K562 (cell line): ENCODE data around the gene AFG1L. TPM values are rescaled to one million over a fixed set of nuclear protein-coding genes. Genes with fewer than 3 reads are reported as not detected.

ENCODE experiments used
- CBX3 ChIP-seq, 2 experiments: IDR thresholded peaks; 1 replicate in 1 of 2; 2 replicates in 1 of 2; pipeline ENCODE4 v1.6.1; 2012; ENCODE audit warnings: inconsistent platforms in 2 of 2, low read length in 2 of 2, borderline replicate concordance in 1 of 2, control low read depth in 1 of 2
- CCAR2 ChIP-seq: fragments of 200-400 bp; formaldehyde crosslinking; IDR thresholded peaks from 2 replicates; pipeline ENCODE4 v1.6.1; 2017; ENCODE audit warnings: mild to moderate bottlenecking, low read depth, low read length
- DDX20 ChIP-seq: fragments of 450-650 bp; IDR thresholded peaks from 2 replicates; pipeline ENCODE4 v1.6.1; 2016; ENCODE audit warnings: missing genetic modification characterization, low read depth, mild to moderate bottlenecking, missing compliant biosample characterization, moderate library complexity
- ESRRA ChIP-seq: fragments of 450-650 bp; IDR thresholded peaks from 2 replicates; pipeline ENCODE4 v1.6.1; 2014; ENCODE audit warnings: low read depth, mild to moderate bottlenecking, moderate library complexity, borderline replicate concordance
- FOXA1 ChIP-seq: fragments of 450-650 bp; IDR thresholded peaks from 2 replicates; pipeline ENCODE4 v1.6.1; 2016; ENCODE audit warnings: mild to moderate bottlenecking, borderline replicate concordance
- FOXK2 ChIP-seq, 2 experiments: fragments of 450-650 bp; IDR thresholded peaks in 1 of 2; conservative IDR thresholded peaks in 1 of 2; 2 replicates each; pipeline ENCODE4 v1.6.1; 2016; ENCODE audit warnings: low read depth in 2 of 2, mild to moderate bottlenecking in 1 of 2
- GABPB1 ChIP-seq: sonication (generic); formaldehyde crosslinking; IDR thresholded peaks from 2 replicates; pipeline ENCODE4 v1.8.0; 2022; ENCODE audit warnings: mild to moderate bottlenecking, missing genetic modification reagents
- HES1 ChIP-seq: fragments of 450-650 bp; IDR thresholded peaks from 2 replicates; pipeline ENCODE4 v1.6.1; 2016; ENCODE audit warnings: low read depth, mild to moderate bottlenecking, moderate library complexity
- KDM2B ChIP-seq: fragments of 250-450 bp; sonication (Bioruptor Pico); IDR thresholded peaks from 2 replicates; pipeline ENCODE4 v1.8.0; 2021; ENCODE audit warnings: mild to moderate bottlenecking, moderate library complexity
- KLF1 ChIP-seq: fragments of 450-650 bp; IDR thresholded peaks from 2 replicates; pipeline ENCODE4 v1.6.1; 2016; ENCODE audit warnings: missing genetic modification characterization, missing compliant biosample characterization
- L3MBTL2 ChIP-seq: fragments of 450-650 bp; IDR thresholded peaks from 2 replicates; pipeline ENCODE4 v1.6.1; 2016; ENCODE audit warnings: mild to moderate bottlenecking, moderate library complexity
- MCM5 ChIP-seq: fragments of 450-650 bp; IDR thresholded peaks from 2 replicates; pipeline ENCODE4 v1.6.1; 2016; ENCODE audit warnings: low read depth
- MNT ChIP-seq, 2 experiments: fragments of 450-650 bp; conservative IDR thresholded peaks; 2 replicates each; pipeline ENCODE4 v1.6.1; 2017; ENCODE audit warnings: mild to moderate bottlenecking in 2 of 2, moderate library complexity in 2 of 2
- NFE2 ChIP-seq: IDR thresholded peaks from 2 replicates; pipeline ENCODE4 v1.6.1; 2014; ENCODE audit warnings: antibody characterized with exemption, low read depth
- NR2C2 ChIP-seq, 2 experiments: fragments of 200-800 bp in 1 of 2; sonication (Bioruptor generic) in 1 of 2; sonication (generic) in 1 of 2; formaldehyde crosslinking in 1 of 2; IDR thresholded peaks; 2 replicates each; pipeline versions ENCODE4 v1.6.1 to v1.8.0; 2016 to 2022; ENCODE audit warnings: mild to moderate bottlenecking in 1 of 2, missing compliant biosample characterization in 1 of 2, missing genetic modification characterization in 1 of 2, missing genetic modification reagents in 1 of 2
- PTTG1 ChIP-seq: fragments of 450-650 bp; IDR thresholded peaks from 2 replicates; pipeline ENCODE4 v1.6.1; 2016; ENCODE audit warnings: low read depth, mild to moderate bottlenecking, missing genetic modification characterization, missing compliant biosample characterization
- SETDB1 ChIP-seq: IDR thresholded peaks from one replicate; pipeline ENCODE4 v1.6.1; 2012; ENCODE audit warnings: low read length, control low read depth, inconsistent platforms
- SRF ChIP-seq, 2 experiments: fragments of 250-450, 450-650 bp in 1 of 2; sonication (Bioruptor Pico) in 1 of 2; sonication (generic) in 1 of 2; formaldehyde crosslinking; IDR thresholded peaks; 2 replicates each; pipeline versions ENCODE4 v1.5.0 to v1.5.1; 2020 to 2022; ENCODE audit warnings: mild to moderate bottlenecking in 1 of 2, missing genetic modification reagents in 1 of 2
- UBTF ChIP-seq, 2 experiments: IDR thresholded peaks; 2 replicates each; pipeline ENCODE4 v1.6.1; 2012; ENCODE audit warnings: improper control_type of control experiment in 2 of 2, low read depth in 2 of 2, low read length in 2 of 2, borderline replicate concordance in 1 of 2
- USF1 ChIP-seq: sonication (generic); formaldehyde crosslinking; IDR thresholded peaks from 2 replicates; pipeline ENCODE4 v1.9.0; 2022; ENCODE audit warnings: mild to moderate bottlenecking, missing genetic modification reagents
- ZSCAN32 ChIP-seq: fragments of 450-650 bp; formaldehyde crosslinking; IDR thresholded peaks from 2 replicates; pipeline ENCODE4 v1.4.0; 2020; ENCODE audit warnings: mild to moderate bottlenecking, moderate library complexity
- polyA plus RNA-seq, 8 experiments: library from polyadenylated mRNA; depleted of rRNA in 4 of 8; stranded (reverse) in 5 of 8; unstranded in 3 of 8; fragments of >200 nt; fragmentation: Nextera tagmentation in 2 of 8; fragmentation: Illumina TruSeq in 1 of 8; extraction: Ambion mirVana in 2 of 8; extraction: Trizol in 1 of 8; gene quantifications; 2 replicates each; pipeline versions ENCODE4 v1.2.1 to v1.2.3, GENCODE V29; 2011 to 2014; ENCODE audit warnings: inconsistent platforms in 1 of 8, missing spikeins in 1 of 8
- total RNA-seq, 7 experiments: library from RNA; depleted of rRNA in 6 of 7; stranded (reverse); fragments of >200 nt in 6 of 7; fragmentation: Illumina TruSeq in 2 of 7; extraction: Trizol in 2 of 7; gene quantifications; 2 replicates each; pipeline versions ENCODE4 v1.2.1 to v1.2.3, GENCODE V29; 2011 to 2021; ENCODE audit warnings: low replicate concordance in 1 of 7
- TF ChIP-seq, protein P1 (sequence below): fragments of 450-650 bp; IDR thresholded peaks from 2 replicates; pipeline ENCODE4 v1.6.1; 2018; ENCODE audit warnings: mild to moderate bottlenecking, low read depth; ENCODE audit not compliant: partially characterized antibody

AFG1L gene
- total and polyA plus RNA-seq, 9 of the 15 experiments (the other 6 are each of a cell fraction or from before 2014, with no cell fraction given) = 2.2 to 15.5 (median 5.8) TPM

- no peak for TF ChIP-seq CCAR2
- no peak for TF ChIP-seq GABPB1 (CRISPR knock-in tag)
- no peak for TF ChIP-seq USF1 (CRISPR knock-in tag)
- TF ChIP-seq SRF (CRISPR knock-in tag; IDR thresholded peaks at IDR 0.05) = no peak
- no peak for TF ChIP-seq MNT (conservative IDR thresholded peaks at IDR 0.05)
- TF ChIP-seq L3MBTL2 = 0 out of 2 replicates have a peak, but pooled peaks have one; percentile 16
- no peak for TF ChIP-seq CBX3 (IDR thresholded peaks at IDR 0.05; ENCODE audit: borderline replicate concordance in 1 of 2, low read length in 2 of 2)
- TF ChIP-seq KDM2B = no peak
- TF ChIP-seq ESRRA = 0 out of 2 replicates have a peak, but pooled peaks have one; percentile 10
- no peak for TF ChIP-seq UBTF (IDR thresholded peaks at IDR 0.05; ENCODE audit: borderline replicate concordance in 1 of 2, low read depth in 2 of 2, low read length in 2 of 2)
- TF ChIP-seq, protein P1, sequence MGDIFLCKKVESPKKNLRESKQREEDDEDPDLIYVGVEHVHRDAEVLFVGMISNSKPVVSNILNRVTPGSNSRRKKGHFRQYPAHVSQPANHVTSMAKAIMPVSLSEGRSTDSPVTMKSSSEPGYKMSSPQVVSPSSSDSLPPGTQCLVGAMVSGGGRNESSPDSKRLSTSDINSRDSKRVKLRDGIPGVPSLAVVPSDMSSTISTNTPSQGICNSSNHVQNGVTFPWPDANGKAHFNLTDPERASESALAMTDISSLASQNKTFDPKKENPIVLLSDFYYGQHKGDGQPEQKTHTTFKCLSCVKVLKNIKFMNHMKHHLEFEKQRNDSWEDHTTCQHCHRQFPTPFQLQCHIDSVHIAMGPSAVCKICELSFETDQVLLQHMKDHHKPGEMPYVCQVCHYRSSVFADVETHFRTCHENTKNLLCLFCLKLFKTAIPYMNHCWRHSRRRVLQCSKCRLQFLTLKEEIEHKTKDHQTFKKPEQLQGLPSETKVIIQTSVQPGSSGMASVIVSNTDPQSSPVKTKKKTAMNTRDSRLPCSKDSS = no peak
- no peak for TF ChIP-seq HES1
- TF ChIP-seq FOXA1 = no peak
- no peak for TF ChIP-seq SETDB1
- no peak for TF ChIP-seq PTTG1 (tag)
- TF ChIP-seq NFE2 = peak; percentile 26; the same call in 1 of the 2 replicates
- no peak for TF ChIP-seq KLF1 (tag)
- no peak for TF ChIP-seq MCM5
- no peak for TF ChIP-seq ZSCAN32 (CRISPR knock-in tag)
- peak in 1 of 2 experiments; percentile 31; a peak in 1 of 4 replicates for TF ChIP-seq FOXK2 (conservative IDR thresholded peaks at IDR 0.05 in 1 of 2, IDR thresholded peaks at IDR 0.05 in 1 of 2; ENCODE audit: low read depth in 2 of 2)
- no peak for TF ChIP-seq NR2C2 (CRISPR knock-in tag; IDR thresholded peaks at IDR 0.05)
- no peak for TF ChIP-seq NR2C2 (tag; IDR thresholded peaks at IDR 0.05)
- TF ChIP-seq DDX20 (tag) = no peak
Observed at GRCh38 chr6:108565893-108566292, 271.0 kb downstream of the AFG1L start (continued).
